Measurements from ENCODE around the gene CCDC88C. TPM values are rescaled to one million over a fixed set of nuclear protein-coding genes. Genes with fewer than 3 reads are reported as not detected.
"Not testable (repeated sequence)": the region's sequence is repeated elsewhere in the genome, so short reads cannot be mapped to it uniquely, and the experiment has no call there.

The CCDC88C gene
- total RNA-seq, 1 experiment from 2014 or later, result 14.7 TPM

DNA sequence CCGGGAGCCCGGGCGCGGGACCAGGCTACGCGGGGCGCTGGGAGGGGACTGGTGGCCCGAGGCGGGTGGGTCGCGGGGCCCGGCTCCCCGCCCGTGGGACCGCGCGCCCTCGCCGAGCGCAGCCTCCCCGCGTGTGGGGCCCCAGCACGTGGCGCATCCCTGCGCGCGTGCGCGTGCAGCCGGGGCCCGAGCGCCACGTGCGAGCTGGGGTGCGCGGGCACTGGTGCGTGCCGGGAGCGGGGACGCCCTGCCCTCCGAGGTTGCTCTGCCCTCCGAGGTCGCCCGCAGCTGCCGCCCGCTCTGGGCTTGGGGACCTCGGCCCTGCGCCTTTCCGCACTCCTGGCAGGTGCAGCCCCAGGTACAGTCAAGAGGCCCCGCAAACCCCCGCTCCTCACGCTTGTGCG is 365 bp upstream of the CCDC88C start:
- peak; percentile 44 for DNase-seq (ENCODE audit: extremely low read depth, low read depth)

- no peak for DNase-seq (ENCODE audit: extremely low read depth, low read depth)
Measured at GRCh38 chr14:91416744-91417119, 888 bp downstream of the CCDC88C start.

- no peak for DNase-seq (ENCODE audit: extremely low read depth, low read depth)
Measured at GRCh38 chr14:91415794-91416743, 1.6 kb downstream of the CCDC88C start.

- DNase-seq (ENCODE audit: extremely low read depth, low read depth), result no peak
Measured at GRCh38 chr14:91414475-91414833, 3.2 kb downstream of the CCDC88C start.

DNA sequence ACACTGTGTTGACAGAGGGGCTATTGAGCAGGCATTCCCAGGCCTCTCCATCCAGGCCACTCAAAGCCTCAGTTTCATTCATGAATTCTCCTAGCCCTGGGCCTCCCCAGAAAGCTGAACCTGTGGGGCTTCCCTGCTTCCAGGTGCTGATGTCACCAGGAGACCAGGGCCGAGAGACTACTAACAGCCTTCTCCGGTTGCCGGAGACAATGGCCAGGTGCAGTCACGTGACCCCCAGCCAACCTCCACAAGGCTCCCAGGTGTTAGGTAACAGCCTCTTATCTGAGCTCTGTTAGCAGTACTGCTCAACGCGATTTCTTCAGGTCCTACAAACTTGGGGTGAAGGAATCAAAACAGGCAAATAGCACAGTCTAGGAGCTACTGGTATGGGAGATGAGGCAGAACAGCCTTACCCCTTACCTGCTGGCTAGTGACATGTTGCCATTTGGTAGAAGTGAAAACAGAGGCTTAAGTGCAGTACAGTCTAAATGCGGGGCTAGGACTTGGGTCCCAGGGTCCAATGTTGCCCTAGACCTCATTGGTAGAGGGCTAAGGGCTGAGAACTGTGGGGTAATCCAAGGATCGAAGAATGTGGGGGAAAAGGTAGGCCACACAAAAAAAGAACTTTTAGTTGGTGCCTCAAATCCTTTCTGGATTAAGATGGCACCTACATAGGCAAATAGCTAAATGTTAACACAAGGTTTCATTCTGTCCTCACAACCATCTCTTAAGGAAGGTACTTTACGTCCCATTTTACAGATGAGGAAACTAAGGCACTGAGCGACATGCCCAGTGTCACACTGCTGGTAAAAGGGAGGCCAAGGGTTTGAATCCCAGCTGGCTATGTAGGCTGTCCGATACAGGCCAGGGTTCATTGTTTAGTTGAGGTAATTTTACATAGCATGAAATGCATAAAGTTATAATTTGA is 3.8 kb downstream of the CCDC88C start:
- DNase-seq (ENCODE audit: extremely low read depth, low read depth), result no peak

DNA sequence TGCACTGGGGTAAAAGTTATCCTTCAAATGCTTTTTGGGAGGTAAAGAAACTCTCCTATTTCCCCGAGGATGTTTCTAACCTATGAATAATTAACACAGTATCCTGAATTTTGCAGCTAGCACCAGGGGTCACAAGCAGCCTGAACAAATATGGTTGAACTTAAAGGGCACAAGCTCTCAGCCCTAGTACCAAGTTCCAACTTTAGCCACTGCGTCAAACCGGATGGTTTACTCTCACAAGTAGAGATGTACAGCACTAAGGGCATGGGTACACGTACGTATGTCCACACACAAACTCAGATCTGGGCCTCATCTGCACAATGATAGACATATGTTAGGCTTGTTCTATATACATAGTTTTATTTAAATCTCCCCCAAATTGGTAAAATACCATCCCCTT is 4.7 kb downstream of the CCDC88C start:
- no peak for DNase-seq (ENCODE audit: extremely low read depth, low read depth)

DNA sequence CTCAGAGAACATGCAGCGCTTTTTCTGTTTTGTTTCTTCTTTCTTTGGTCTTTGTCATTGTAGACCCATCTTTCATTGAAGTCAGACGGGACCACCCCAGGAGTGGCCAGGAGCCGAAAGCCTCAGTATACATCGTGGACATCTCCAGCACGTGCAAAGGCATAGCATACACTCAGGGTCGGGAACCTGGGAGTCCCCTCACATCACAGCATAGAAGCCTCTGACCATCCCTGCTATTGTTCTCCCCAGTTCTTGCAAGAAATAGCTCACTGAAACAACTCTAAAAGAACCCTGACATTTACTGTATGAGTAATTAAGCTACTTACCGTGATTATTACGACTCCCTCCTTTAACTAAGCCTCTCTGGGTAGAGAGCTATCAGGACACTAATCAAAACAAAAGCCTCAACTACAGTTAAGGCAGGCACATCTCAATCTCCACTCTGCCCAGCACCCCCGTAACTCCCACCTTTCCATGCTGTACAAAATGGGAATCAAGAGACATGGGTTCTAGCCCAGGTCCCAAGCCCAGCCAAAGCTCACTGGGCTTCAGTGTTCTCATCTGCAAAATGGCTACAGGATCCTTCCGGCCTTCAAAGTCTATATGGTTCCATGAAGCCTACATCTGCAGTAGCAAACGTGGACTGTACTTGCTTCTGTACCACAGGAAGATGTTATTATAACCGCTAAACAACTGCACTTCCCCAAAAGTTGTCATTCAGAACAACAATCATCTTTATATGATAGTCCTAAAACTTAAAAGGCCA is 6.7 kb downstream of the CCDC88C start:
- no peak for DNase-seq (ENCODE audit: extremely low read depth, low read depth)

DNA sequence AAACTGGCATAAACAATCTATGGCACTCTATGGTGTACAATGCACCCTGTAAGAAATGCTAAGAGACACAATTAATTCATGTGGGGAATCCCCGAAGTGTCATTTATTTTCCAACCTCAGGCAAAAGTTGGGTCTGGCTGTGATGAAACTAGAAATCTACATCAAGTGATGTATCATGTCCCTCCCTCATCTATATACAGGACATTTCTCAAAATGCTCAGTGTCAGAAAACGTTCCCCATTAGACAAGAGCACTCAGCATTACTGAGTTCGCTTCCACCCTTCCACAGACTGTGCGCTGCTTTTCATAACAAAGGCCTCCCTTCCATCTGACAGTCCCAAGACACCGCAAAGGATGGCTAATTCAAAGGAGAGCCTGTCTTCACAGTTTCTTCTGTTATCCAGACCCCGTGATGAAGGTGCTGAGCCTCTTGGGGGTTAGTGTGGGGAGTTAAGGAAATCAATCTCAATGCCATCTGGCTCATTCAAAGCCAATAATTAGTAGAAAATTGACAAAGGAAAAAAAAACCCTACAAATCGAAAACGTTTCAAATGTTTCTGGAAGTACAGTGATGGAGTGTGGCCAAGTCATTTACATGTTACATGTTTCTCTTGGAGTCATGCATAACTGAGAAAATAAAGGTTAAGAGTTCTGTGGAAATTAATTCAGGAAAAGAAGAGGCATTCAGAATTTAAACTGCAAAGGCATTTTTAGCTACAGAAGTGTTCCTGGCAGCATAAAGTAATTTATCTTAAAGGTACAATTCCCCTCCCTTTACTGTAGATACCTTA is 7.5 kb downstream of the CCDC88C start:
- DNase-seq (ENCODE audit: extremely low read depth, low read depth), result no peak

DNA sequence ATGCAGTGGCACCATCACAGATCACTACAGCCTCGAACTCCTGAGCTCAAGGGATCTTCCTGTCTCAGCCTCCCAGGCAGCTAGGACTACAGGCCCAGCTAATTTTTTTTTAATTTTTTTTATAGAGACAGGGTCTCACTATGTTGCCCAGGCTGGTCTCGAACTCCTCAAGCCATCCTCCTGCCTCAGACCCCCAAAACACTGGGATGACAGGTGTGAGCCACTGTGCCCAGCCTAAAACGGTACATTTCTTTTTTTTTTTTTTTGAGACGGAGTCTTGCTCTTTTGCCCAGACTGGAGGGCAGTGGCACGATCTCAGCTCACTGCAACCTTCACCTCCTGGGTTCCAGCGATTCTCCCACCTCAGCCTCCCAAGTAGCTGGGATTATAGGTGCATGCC is 8.4 kb downstream of the CCDC88C start:
- not testable (repeated sequence) for DNase-seq (ENCODE audit: extremely low read depth, low read depth)

GRCh38 chr14:91406982-91407381 is 10.6 kb downstream of the CCDC88C start:
- DNase-seq (ENCODE audit: extremely low read depth, low read depth), result no peak

DNA sequence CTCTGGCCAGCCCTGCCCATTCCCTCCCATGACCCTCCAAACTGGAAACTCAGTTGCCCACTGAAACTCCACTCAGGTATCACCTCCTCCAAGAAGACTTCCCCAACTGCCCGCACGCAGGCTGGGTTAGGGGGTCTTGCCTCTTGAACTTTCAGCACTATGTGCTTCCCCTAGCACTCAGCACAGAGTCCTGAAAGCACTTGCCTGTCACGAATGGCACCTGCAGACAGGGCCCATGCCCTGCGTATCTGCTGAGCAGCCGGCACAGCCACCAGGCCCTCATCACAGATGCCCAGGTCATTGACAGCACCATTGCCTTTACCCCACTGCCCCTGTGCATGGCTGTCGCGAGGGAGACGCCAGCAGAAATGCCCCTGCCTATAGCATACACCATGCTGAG is 11.2 kb downstream of the CCDC88C start:
- DNase-seq (ENCODE audit: extremely low read depth, low read depth), result no peak

DNA sequence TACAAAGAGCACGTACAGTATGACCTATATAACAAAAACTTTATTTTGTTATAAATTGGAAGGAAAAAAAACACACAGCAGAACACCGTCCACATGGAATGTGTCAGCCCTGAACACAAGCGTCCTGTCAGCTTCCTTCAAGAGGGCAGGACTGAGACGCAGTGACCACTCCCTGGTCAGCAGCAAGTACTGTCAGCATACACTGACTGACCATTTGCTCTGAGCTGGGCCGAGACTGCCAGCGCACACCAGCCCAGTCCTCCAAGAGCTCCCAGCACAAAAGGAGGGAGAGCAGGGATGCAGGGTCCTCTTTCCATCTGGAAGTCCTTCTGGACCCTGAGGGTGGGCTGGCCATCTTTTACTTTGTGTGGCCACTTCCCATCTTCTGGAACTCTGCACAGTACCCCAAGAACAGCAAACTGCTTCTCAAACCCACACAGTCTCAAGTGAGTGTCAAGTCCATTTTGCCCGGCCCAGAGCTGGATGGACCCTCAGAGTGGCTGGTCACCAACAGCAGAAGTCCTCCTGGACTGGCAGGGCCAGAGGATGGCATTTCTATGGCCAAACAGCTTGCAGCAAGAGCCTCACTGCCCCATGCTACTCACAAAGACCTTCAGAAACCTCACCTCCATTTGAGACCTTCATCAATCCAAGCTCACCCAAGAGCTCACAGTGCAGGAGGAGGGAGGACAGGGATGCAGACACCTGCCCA is 11.7 kb downstream of the CCDC88C start:
- DNase-seq (ENCODE audit: extremely low read depth, low read depth), result no peak

DNA sequence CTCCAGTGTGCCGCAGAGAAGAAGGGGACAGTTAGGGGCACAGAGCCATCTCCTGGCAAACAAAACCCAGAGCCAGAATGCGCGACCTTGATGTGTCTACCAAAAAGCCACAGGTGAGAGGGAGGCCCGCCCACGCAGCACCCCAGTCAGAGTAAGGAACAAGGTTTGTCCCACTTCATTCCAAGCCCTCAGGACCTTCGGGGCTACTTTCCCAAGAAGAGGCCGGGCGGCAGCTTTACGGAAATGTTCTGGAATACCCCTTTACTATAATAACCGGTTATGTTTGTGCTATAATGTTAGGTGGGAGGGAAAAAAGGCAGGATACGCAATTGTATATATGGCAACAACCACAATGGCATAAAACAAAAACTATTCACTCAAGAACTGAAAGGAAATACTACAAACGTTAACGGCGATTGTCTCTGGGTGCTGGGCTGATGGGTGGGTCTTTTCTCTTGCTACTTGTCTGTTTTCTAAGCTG is 12.3 kb downstream of the CCDC88C start:
- no peak for DNase-seq (ENCODE audit: extremely low read depth, low read depth)

GRCh38 chr14:91402771-91403600 is 14.6 kb downstream of the CCDC88C start:
- no peak for DNase-seq (ENCODE audit: extremely low read depth, low read depth)

- DNase-seq (ENCODE audit: extremely low read depth, low read depth), result no peak
Measured at GRCh38 chr14:91402348-91402747, 15.3 kb downstream of the CCDC88C start.

GRCh38 chr14:91401751-91402150 is 15.9 kb downstream of the CCDC88C start:
- no peak for DNase-seq (ENCODE audit: extremely low read depth, low read depth)

GRCh38 chr14:91400696-91401095 is 16.9 kb downstream of the CCDC88C start:
- DNase-seq (ENCODE audit: extremely low read depth, low read depth), result no peak

Data from NCI-H460 (cell line).